ENCODE results near the gene LRP5. TPM values are rescaled to one million over a fixed set of nuclear protein-coding genes. Genes with fewer than 3 reads are reported as not detected.

LRP5 gene
- total RNA-seq, 1 experiment from 2014 or later, result 48.8 TPM

- TF ChIP-seq ARID4B (CRISPR knock-in tag; IDR thresholded peaks at IDR 0.05; ENCODE audit: borderline replicate concordance) (no peak), SOX15 (CRISPR knock-in tag; IDR thresholded peaks at IDR 0.05) (no peak), ATF1 (CRISPR knock-in tag; IDR thresholded peaks at IDR 0.05) (no peak), SMAD3 (CRISPR knock-in tag; IDR thresholded peaks at IDR 0.05; ENCODE audit: borderline replicate concordance) (no peak), SMAD4 (CRISPR knock-in tag; IDR thresholded peaks at IDR 0.05) (no peak), E2F4 (CRISPR knock-in tag; IDR thresholded peaks at IDR 0.05; ENCODE audit: borderline replicate concordance, low read depth) (no peak), ZNF317 (CRISPR knock-in tag; IDR thresholded peaks at IDR 0.05; ENCODE audit: borderline replicate concordance, low read depth) (no peak)
These were observed 18.4 kb downstream of the LRP5 start (continued) for GRCh38 chr11:68330700-68331337.

- DNase-seq (ENCODE audit: low spot score) (no peak), ATAC-seq (peak; percentile 10)
- POLR2A ChIA-PET, result no interaction called here
- no peaks in the 10 kb centered on the region for H3K27me3 Mint-ChIP-seq (ENCODE audit: low read depth)
- H3K27ac Mint-ChIP-seq, result peak overlapping the region; percentile 94
- no peaks in the 10 kb centered on the region for H3K9me3 Mint-ChIP-seq
- H3K36me3 Mint-ChIP-seq, result peaks cover 5% of the 10 kb centered on the region
- H3K4me3 Mint-ChIP-seq, result no peak overlapping the region
- TF ChIP-seq ZMAT4 (CRISPR knock-in tag; IDR thresholded peaks at IDR 0.05), result no peak
- TF ChIP-seq CBFB (CRISPR knock-in tag; IDR thresholded peaks at IDR 0.05; ENCODE audit: low read depth), result no peak
- no peak for TF ChIP-seq IRF1 (CRISPR knock-in tag; IDR thresholded peaks at IDR 0.05)
- TF ChIP-seq AFF4 (CRISPR knock-in tag; IDR thresholded peaks at IDR 0.05; ENCODE audit: borderline replicate concordance), result no peak
- TF ChIP-seq GABPB1 (CRISPR knock-in tag; IDR thresholded peaks at IDR 0.05), result peak; percentile 7; the same call in 1 of the 2 replicates
- no peak for TF ChIP-seq ZNF138 (CRISPR knock-in tag; conservative IDR thresholded peaks at IDR 0.05)
- CTCF ChIA-PET, result interaction anchor here (0.7 to 1.9 kb wide), 6 partner anchors 11 to 643 kb away, joined by 3 to 11 read pairs (median 3); no protein-coding TSS in a partner anchor
- peaks cover 66% of the 10 kb centered on the region for H3K4me1 Mint-ChIP-seq
These were observed 19.1 kb downstream of the LRP5 start for GRCh38 chr11:68331338-68331947.

All from WTC11 (cell line).